ENCODE results near the gene ALDH3B2. TPM values are rescaled to one million over a fixed set of nuclear protein-coding genes. Genes with fewer than 3 reads are reported as not detected.

The ALDH3B2 gene
- total RNA-seq, 1 donor from 2014 or later: not detected

GRCh38 chr11:67615728-67616430 lies 58.5 kb downstream of the ALDH3B2 start:
- no peak for DNase-seq (ENCODE audit: low read depth, low spot score)

- DNase-seq (ENCODE audit: low read depth, low spot score): no peak
Observed at GRCh38 chr11:67614730-67615714, 59.4 kb downstream of the ALDH3B2 start.

- DNase-seq (ENCODE audit: low read depth, low spot score): no peak
Observed at GRCh38 chr11:67613960-67614715, 60.3 kb downstream of the ALDH3B2 start.

GRCh38 chr11:67613313-67613959 lies 61.0 kb downstream of the ALDH3B2 start:
- DNase-seq (ENCODE audit: low read depth, low spot score): no peak

GRCh38 chr11:67612751-67613150 lies 61.7 kb downstream of the ALDH3B2 start:
- DNase-seq (ENCODE audit: low read depth, low spot score): no peak

Other genes with a start within 250 kb of the ALDH3B2 start
- 46.2 and 54.3 TPM in 2 replicates for gene RPS6KB2, start 246.1 kb downstream of the ALDH3B2 start, total RNA-seq
- gene PTPRCAP, start 236.9 kb downstream of the ALDH3B2 start, total RNA-seq: 0.14 and 0.40 TPM in 2 replicates
- 154 and 169 TPM in 2 replicates for gene CORO1B, start 231.1 kb downstream of the ALDH3B2 start, total RNA-seq
- not detected in 2 replicates for gene GPR152, start 221.9 kb downstream of the ALDH3B2 start, total RNA-seq
- 0.04 and 0.33 TPM in 2 replicates for gene CABP4, start 219.3 kb downstream of the ALDH3B2 start, total RNA-seq
- gene TMEM134, start 205.4 kb downstream of the ALDH3B2 start, total RNA-seq: 14.4 and 15.7 TPM in 2 replicates
- gene AIP, start 191.6 kb downstream of the ALDH3B2 start, total RNA-seq: 77.2 and 91.2 TPM in 2 replicates
- gene PITPNM1, start 169.3 kb downstream of the ALDH3B2 start, total RNA-seq: 15.5 and 16.4 TPM in 2 replicates
- gene CDK2AP2, start 166.5 kb downstream of the ALDH3B2 start, total RNA-seq: 14.8 and 23.0 TPM in 2 replicates
- not detected in 2 replicates for gene CABP2, start 151.2 kb downstream of the ALDH3B2 start, total RNA-seq
- gene GSTP1, start 90.8 kb downstream of the ALDH3B2 start, total RNA-seq: 708 and 1,026 TPM in 2 replicates
- gene NDUFV1, start 67.7 kb downstream of the ALDH3B2 start, total RNA-seq: 176 and 193 TPM in 2 replicates
- 8.1 and 16.3 TPM in 2 replicates for gene NUDT8, start 44.7 kb downstream of the ALDH3B2 start, total RNA-seq
- gene TBX10, start 34.9 kb downstream of the ALDH3B2 start, total RNA-seq: not detected in 2 replicates
- not detected in 2 replicates for gene ACY3, start 23.9 kb downstream of the ALDH3B2 start, total RNA-seq

All from pulmonary artery endothelial cell (primary cell).